Epithelial cell of proximal tubule (primary cell): ENCODE results near the gene NKIRAS1. TPM values are rescaled to one million over a fixed set of nuclear protein-coding genes. Genes with fewer than 3 reads are reported as not detected.
"Not testable (repeated sequence)": the region's sequence is repeated elsewhere in the genome, so short reads cannot be mapped to it uniquely, and the experiment has no call there.

Experiments
- DNase-seq: peaks from one replicate; pipeline ENCODE4 v3.0.0-alpha.2; 2011; ENCODE audit warnings: low read depth
- H3K4me3 ChIP-seq: 2 replicates; pipeline ENCODE4 v1.5.1; 2011; ENCODE audit warnings: low read depth, mild to moderate bottlenecking, low read length
- total RNA-seq: library from RNA; depleted of rRNA; stranded (reverse); fragments of >200 nt; gene quantifications from 2 replicates; pipeline ENCODE4 v1.2.3, GENCODE V29; 2015
- TF ChIP-seq, protein P1 (sequence below): conservative IDR thresholded peaks from 2 replicates; pipeline ENCODE4 v1.5.1; 2012; ENCODE audit warnings: low read depth, mild to moderate bottlenecking, low read length

The NKIRAS1 gene
- total RNA-seq, 1 donor from 2014 or later = 5.9 TPM

GRCh38 chr3:23872330-23872729, 44.5 kb downstream of the NKIRAS1 start:
- H3K4me3 ChIP-seq = no peak overlapping the region
- DNase-seq = no peak
- TF ChIP-seq, protein P1, sequence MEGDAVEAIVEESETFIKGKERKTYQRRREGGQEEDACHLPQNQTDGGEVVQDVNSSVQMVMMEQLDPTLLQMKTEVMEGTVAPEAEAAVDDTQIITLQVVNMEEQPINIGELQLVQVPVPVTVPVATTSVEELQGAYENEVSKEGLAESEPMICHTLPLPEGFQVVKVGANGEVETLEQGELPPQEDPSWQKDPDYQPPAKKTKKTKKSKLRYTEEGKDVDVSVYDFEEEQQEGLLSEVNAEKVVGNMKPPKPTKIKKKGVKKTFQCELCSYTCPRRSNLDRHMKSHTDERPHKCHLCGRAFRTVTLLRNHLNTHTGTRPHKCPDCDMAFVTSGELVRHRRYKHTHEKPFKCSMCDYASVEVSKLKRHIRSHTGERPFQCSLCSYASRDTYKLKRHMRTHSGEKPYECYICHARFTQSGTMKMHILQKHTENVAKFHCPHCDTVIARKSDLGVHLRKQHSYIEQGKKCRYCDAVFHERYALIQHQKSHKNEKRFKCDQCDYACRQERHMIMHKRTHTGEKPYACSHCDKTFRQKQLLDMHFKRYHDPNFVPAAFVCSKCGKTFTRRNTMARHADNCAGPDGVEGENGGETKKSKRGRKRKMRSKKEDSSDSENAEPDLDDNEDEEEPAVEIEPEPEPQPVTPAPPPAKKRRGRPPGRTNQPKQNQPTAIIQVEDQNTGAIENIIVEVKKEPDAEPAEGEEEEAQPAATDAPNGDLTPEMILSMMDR = no peak

DNA sequence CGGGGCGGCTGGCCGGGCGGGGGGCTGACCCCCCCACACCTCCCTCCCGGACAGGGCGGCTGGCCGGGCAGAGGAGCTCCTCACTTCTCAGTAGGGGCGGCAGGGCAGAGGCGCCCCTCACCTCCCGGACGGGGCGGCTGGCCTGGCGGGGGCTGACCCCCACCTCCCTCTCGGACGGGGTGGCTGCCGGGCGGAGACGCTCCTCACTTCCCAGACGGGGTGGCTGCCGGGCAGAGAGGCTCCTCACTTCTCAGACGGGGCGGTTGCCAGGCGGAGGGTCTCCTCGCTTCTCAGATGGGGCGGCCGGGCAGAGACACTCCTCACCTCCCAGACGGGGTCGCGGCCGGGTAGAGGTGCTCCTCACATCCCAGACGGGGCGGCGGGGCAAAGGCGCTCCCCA, 45.4 kb downstream of the NKIRAS1 start:
- H3K4me3 ChIP-seq = not testable (repeated sequence)

GRCh38 chr3:23870663-23871043, 46.1 kb downstream of the NKIRAS1 start:
- not testable (repeated sequence) for H3K4me3 ChIP-seq, DNase-seq

More for the DNA sequence above, 45.4 kb downstream of the NKIRAS1 start:
- DNase-seq = not testable (repeated sequence)

GRCh38 chr3:23869977-23870662, 46.7 kb downstream of the NKIRAS1 start:
- H3K4me3 ChIP-seq = no peak overlapping the region
- TF ChIP-seq, protein P1 = no peak
- no peak for DNase-seq

GRCh38 chr3:23867838-23868237, 49.0 kb downstream of the NKIRAS1 start:
- TF ChIP-seq, protein P1 = no peak
- no peak for DNase-seq
- H3K4me3 ChIP-seq = no peak overlapping the region

GRCh38 chr3:23867400-23867799, 49.4 kb downstream of the NKIRAS1 start:
- H3K4me3 ChIP-seq = no peak overlapping the region
- TF ChIP-seq, protein P1 = no peak
- DNase-seq = no peak

DNA sequence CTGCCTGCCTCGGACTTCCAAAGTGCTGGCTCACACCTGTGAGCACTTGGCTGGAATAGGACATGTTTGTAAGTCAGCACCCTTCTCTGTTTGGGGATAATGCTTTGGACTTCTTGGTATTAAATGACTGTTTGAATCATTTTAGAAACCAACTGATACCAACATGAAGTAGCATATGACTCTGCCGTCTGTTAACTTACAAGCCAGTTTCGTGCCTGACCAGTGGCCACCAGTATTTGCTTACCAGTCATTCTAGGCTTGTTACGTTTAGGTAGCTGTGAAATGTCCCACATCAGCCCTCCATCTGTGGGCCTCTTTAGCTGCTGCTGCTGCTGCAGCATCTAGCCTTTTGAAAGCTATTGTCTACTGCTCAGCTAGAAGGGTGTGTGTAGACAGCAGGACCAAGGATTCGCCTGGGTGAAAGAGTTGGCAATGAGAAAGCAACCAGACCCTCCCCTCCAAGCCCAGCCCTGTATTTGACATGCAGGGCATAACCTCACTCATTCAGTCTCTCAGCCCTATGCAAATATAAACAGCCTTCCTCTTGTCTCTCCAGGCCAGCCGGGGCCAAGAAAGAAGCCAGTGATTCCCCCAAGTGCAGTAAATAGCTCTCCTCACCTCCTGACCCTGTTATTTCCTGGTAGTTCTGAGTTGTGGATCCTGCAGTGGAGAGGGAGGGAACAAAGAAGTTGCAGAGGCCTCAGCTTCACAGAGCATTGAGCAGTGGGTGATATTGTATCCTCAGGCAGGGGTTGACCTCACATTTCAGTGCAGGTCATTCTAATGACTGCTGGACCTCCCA, 51.0 kb downstream of the NKIRAS1 start:
- H3K4me3 ChIP-seq = no peak overlapping the region
- no peak for DNase-seq
- TF ChIP-seq, protein P1 = no peak

- DNase-seq = no peak
- TF ChIP-seq, protein P1 = no peak
- no peak overlapping the region for H3K4me3 ChIP-seq
Measured at GRCh38 chr3:23864931-23865330, 51.9 kb downstream of the NKIRAS1 start.
